Measurements from ENCODE around the gene ISG15. TPM values are rescaled to one million over a fixed set of nuclear protein-coding genes. Genes with fewer than 3 reads are reported as not detected.

The ISG15 gene
- total and polyA plus RNA-seq, 2 of the 13 experiments (the other 11 are each of a cell fraction or from before 2014, with no cell fraction given) = 42.1 to 54.9 TPM

DNA sequence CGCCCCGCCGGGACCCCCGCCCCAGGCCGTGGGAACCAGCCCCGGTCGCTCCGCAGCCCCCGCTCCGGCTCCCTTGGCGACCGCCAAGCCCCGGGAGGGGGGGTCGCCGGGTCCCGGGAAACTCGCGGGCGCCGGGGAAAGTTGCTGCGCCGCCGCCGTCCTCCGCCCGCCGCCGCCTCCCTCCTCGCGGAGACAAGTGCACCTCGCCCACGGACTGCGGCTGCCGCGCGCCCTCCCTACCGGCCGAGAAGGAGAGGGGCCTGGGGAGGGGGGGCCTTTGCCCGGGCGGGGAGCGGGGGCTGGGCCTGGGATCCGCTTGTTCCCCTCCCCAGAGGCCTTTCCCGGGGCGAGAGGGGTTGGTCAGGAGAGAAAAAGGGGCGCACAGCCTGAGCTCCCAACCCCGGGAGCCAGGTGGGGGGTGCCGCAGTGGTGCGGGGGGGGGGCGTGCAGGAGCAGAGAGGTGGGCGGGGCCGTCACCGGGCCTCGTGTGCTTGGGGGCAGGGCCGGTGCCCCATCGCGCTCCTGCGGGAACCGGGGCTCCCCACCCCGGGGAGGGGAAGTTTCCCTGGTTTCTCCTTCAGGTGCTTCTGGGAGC lies 7.2 kb downstream of the ISG15 start:
- Histone ChIP-seq H3K9me3 (ENCODE audit: low read length) (no peaks in the 10 kb centered on the region), H2AFZ (ENCODE audit: low read length) (no peak overlapping the region), H3K27me3 (ENCODE audit: control insufficient read depth in 1 of 2, insufficient read depth in 2 of 2, low read length in 2 of 2) (no peaks in the 10 kb centered on the region), H4K20me1 (ENCODE audit: insufficient read depth, low read length) (peaks cover 31% of the 10 kb centered on the region; the same call in 1 of the 2 replicates), H3K4me3 (replicated peaks in 1 of 3; ENCODE audit: insufficient read depth in 1 of 3, low read depth in 2 of 3, low read length in 3 of 3) (peak overlapping the region; percentile 66 to 83 (median 79)), H3K4me2 (ENCODE audit: low read depth, low read length) (peak overlapping the region; percentile 90), H3K79me2 (ENCODE audit: insufficient read depth, low read length) (peaks cover 23% of the 10 kb centered on the region), H3K9ac (ENCODE audit: insufficient read depth, low read depth, low read length) (peak overlapping the region; percentile 78), H3K4me1 (ENCODE audit: insufficient read depth, low read length) (peaks cover 80% of the 10 kb centered on the region), H3K27ac (ENCODE audit: extremely low read length, insufficient read depth, low read length) (peak overlapping the region; percentile 74), H3K36me3 (replicated peaks in 1 of 2; ENCODE audit: control insufficient read depth in 1 of 2, insufficient read depth in 2 of 2, low read length in 2 of 2) (peaks cover 4 to 10% of the 10 kb centered on the region in 2 experiments; a peak in 2 of 5 replicates)
- POLR2A ChIA-PET = interaction anchor here (1.2 to 5.9 kb wide), 6 partner anchors 14 to 218 kb away, joined by 4 to 61 read pairs (median 5); no protein-coding TSS in a partner anchor
- CTCF ChIA-PET (ENCODE audit: low intra/inter-chr PET ratio, low total read pairs) = no interaction called here
- WGBS (ENCODE audit: low lambda C conversion rate) = no CpG with 5 or more reads among the region's 59 CpGs
- ATAC-seq (no peak), DNase-seq (ENCODE audit: low spot score) (no peak), FAIRE-seq (no peak)
- intact Hi-C loops (cut with micrococcal nuclease; ENCODE audit: unreplicated experiment) (no loop called here), in situ Hi-C loops (cut with HindIII; ENCODE audit: extremely low pct_ligation_motif_present, low pct_unique_long_range_greater_than_20kb) (loop anchor here (5.0 kb wide), 1 partner anchor 37 kb away; no protein-coding TSS in a partner anchor)
- BruUV-seq (replicated peaks) = no TSS peak
- TF ChIP-seq, protein P1, sequence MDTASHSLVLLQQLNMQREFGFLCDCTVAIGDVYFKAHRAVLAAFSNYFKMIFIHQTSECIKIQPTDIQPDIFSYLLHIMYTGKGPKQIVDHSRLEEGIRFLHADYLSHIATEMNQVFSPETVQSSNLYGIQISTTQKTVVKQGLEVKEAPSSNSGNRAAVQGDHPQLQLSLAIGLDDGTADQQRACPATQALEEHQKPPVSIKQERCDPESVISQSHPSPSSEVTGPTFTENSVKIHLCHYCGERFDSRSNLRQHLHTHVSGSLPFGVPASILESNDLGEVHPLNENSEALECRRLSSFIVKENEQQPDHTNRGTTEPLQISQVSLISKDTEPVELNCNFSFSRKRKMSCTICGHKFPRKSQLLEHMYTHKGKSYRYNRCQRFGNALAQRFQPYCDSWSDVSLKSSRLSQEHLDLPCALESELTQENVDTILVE (CRISPR knock-in tag; IDR thresholded peaks at IDR 0.05) = no peak
- peak; percentile 36; the same call in 1 of the 2 replicates for TF ChIP-seq SALL2 (CRISPR knock-in tag; IDR thresholded peaks at IDR 0.05)
- no peak for TF ChIP-seq ZZZ3 (CRISPR knock-in tag; IDR thresholded peaks at IDR 0.05; ENCODE audit: borderline replicate concordance)
- TF ChIP-seq, protein P2, sequence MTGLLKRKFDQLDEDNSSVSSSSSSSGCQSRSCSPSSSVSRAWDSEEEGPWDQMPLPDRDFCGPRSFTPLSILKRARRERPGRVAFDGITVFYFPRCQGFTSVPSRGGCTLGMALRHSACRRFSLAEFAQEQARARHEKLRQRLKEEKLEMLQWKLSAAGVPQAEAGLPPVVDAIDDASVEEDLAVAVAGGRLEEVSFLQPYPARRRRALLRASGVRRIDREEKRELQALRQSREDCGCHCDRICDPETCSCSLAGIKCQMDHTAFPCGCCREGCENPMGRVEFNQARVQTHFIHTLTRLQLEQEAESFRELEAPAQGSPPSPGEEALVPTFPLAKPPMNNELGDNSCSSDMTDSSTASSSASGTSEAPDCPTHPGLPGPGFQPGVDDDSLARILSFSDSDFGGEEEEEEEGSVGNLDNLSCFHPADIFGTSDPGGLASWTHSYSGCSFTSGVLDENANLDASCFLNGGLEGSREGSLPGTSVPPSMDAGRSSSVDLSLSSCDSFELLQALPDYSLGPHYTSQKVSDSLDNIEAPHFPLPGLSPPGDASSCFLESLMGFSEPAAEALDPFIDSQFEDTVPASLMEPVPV (CRISPR knock-in tag; IDR thresholded peaks at IDR 0.05) = no peak
- peak; percentile 5; the same call in 1 of the 2 replicates for TF ChIP-seq ZNF556 (CRISPR knock-in tag; IDR thresholded peaks at IDR 0.05; ENCODE audit: borderline replicate concordance)
- TF ChIP-seq, protein P3, sequence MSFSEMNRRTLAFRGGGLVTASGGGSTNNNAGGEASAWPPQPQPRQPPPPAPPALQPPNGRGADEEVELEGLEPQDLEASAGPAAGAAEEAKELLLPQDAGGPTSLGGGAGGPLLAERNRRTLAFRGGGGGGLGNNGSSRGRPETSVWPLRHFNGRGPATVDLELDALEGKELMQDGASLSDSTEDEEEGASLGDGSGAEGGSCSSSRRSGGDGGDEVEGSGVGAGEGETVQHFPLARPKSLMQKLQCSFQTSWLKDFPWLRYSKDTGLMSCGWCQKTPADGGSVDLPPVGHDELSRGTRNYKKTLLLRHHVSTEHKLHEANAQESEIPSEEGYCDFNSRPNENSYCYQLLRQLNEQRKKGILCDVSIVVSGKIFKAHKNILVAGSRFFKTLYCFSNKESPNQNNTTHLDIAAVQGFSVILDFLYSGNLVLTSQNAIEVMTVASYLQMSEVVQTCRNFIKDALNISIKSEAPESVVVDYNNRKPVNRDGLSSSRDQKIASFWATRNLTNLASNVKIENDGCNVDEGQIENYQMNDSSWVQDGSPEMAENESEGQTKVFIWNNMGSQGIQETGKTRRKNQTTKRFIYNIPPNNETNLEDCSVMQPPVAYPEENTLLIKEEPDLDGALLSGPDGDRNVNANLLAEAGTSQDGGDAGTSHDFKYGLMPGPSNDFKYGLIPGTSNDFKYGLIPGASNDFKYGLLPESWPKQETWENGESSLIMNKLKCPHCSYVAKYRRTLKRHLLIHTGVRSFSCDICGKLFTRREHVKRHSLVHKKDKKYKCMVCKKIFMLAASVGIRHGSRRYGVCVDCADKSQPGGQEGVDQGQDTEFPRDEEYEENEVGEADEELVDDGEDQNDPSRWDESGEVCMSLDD (CRISPR knock-in tag; IDR thresholded peaks at IDR 0.05; ENCODE audit: borderline replicate concordance) = peak; percentile 39; the same call in 1 of the 2 replicates
- no peak for TF ChIP-seq ZNF263 (CRISPR knock-in tag; IDR thresholded peaks at IDR 0.05)
- 0 out of 2 replicates have a peak, but pooled peaks have one; percentile 5 for TF ChIP-seq SIN3A (IDR thresholded peaks at IDR 0.05; ENCODE audit: borderline replicate concordance, low read depth, low read length)
- TF ChIP-seq, protein P4, sequence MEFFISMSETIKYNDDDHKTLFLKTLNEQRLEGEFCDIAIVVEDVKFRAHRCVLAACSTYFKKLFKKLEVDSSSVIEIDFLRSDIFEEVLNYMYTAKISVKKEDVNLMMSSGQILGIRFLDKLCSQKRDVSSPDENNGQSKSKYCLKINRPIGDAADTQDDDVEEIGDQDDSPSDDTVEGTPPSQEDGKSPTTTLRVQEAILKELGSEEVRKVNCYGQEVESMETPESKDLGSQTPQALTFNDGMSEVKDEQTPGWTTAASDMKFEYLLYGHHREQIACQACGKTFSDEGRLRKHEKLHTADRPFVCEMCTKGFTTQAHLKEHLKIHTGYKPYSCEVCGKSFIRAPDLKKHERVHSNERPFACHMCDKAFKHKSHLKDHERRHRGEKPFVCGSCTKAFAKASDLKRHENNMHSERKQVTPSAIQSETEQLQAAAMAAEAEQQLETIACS (CRISPR knock-in tag; IDR thresholded peaks at IDR 0.05) = no peak

All from HepG2 (cell line).